IMR-90 (cell line): ENCODE measurements around the gene BCAS1. TPM values are rescaled to one million over a fixed set of nuclear protein-coding genes. Genes with fewer than 3 reads are reported as not detected.

Experiments used
- ATAC-seq: fragments of 200-7000 bp; cut with Tn5 transposase; 2 replicates; pipeline ENCODE4 v1.9.1; 2020; ENCODE audit warnings: low read depth, mild to moderate bottlenecking, moderate library complexity
- BruUV-seq: library from RNA; stranded (reverse); fragments of 400-500 nt; replicated peaks from 2 replicates; lab custom pipeline; 2021; lab: Mats Ljungman, UMichigan
- CTCF ChIA-PET: fragments of 300-600 bp; formaldehyde crosslinking; extraction: SDS; loops from one replicate; lab custom pipeline; 2021; ENCODE audit warnings: antibody characterized with exemption; lab: Yijun Ruan, JAX
- POLR2A ChIA-PET: fragments of 300-600 bp; sonication (Branson Sonifier 250); formaldehyde crosslinking; loops from one replicate; lab custom pipeline; 2022; ENCODE audit warnings: antibody characterized with exemption; ENCODE audit not compliant: unreplicated experiment; lab: Charles Lee
- DNase-seq: peaks from one replicate; pipeline ENCODE4 v3.0.0; 2013
- H2AFZ ChIP-seq: replicated peaks from 2 replicates; pipeline ENCODE3; 2013; ENCODE audit warnings: low read length, mild to moderate bottlenecking; ENCODE audit not compliant: poor library complexity
- H2AK5ac ChIP-seq: 2 replicates; pipeline ENCODE4 v1.6.1; 2013; ENCODE audit warnings: low read depth, low read length, inconsistent platforms
- H2AK9ac ChIP-seq: replicated peaks from 2 replicates; pipeline ENCODE3; 2013; ENCODE audit warnings: mild to moderate bottlenecking, low read depth, low read length, moderate library complexity; ENCODE audit not compliant: poor library complexity
- H2BK120ac ChIP-seq: 2 replicates; pipeline ENCODE4 v1.6.1; 2013; ENCODE audit warnings: low read depth, low read length, inconsistent platforms
- H2BK15ac ChIP-seq: 3 replicates; pipeline ENCODE4 v1.6.1; 2013; ENCODE audit warnings: low read depth, low read length, inconsistent platforms
- H2BK20ac ChIP-seq: 2 replicates; pipeline ENCODE4 v1.6.1; 2013; ENCODE audit warnings: low read depth, mild to moderate bottlenecking, inconsistent platforms, low read length, moderate library complexity
- H2BK5ac ChIP-seq: 2 replicates; pipeline ENCODE4 v1.6.1; 2013; ENCODE audit warnings: mild to moderate bottlenecking, low read depth, low read length, inconsistent platforms; ENCODE audit not compliant: poor library complexity, severe bottlenecking
- H3K14ac ChIP-seq: replicated peaks from 2 replicates; pipeline ENCODE4 v1.6.1; 2013; ENCODE audit warnings: low read depth, low read length, inconsistent platforms
- H3K18ac ChIP-seq: 2 replicates; pipeline ENCODE4 v1.6.1; 2013; ENCODE audit warnings: low read depth, low read length, control low read depth
- H3K23ac ChIP-seq: 2 replicates; pipeline ENCODE4 v1.6.1; 2013; ENCODE audit warnings: low read depth, low read length, inconsistent platforms
- H3K27ac ChIP-seq: 2 replicates; pipeline ENCODE4 v1.5.1; 2013; ENCODE audit warnings: mild to moderate bottlenecking, control low read depth, low read length; ENCODE audit not compliant: insufficient read depth
- H3K27me3 ChIP-seq: 2 replicates; pipeline ENCODE4 v1.6.1; 2013; ENCODE audit warnings: low read length; ENCODE audit not compliant: control insufficient read depth, insufficient read depth
- H3K36me3 ChIP-seq: 2 replicates; pipeline ENCODE4 v1.6.1; 2013; ENCODE audit warnings: low read length, mixed read lengths; ENCODE audit not compliant: control insufficient read depth, insufficient read depth
- H3K4ac ChIP-seq: 2 replicates; pipeline ENCODE4 v1.6.1; 2013; ENCODE audit warnings: low read depth, low read length, inconsistent platforms
- H3K4me1 ChIP-seq: 2 replicates; pipeline ENCODE4 v1.6.1; 2013; ENCODE audit warnings: low read length, mixed read lengths; ENCODE audit not compliant: control insufficient read depth, insufficient read depth
- H3K4me2 ChIP-seq: 2 replicates; pipeline ENCODE4 v1.6.1; 2013; ENCODE audit warnings: low read depth, mild to moderate bottlenecking, control low read depth, low read length, moderate library complexity
- H3K4me3 ChIP-seq: 2 replicates; pipeline ENCODE4 v1.5.1; 2013; ENCODE audit warnings: low read depth, mild to moderate bottlenecking, control low read depth, low read length, moderate library complexity; ENCODE audit not compliant: insufficient read depth
- H3K56ac ChIP-seq: 2 replicates; pipeline ENCODE4 v1.6.1; 2013; ENCODE audit warnings: low read length, inconsistent platforms; ENCODE audit not compliant: insufficient read depth; ENCODE audit errors: extremely low read depth
- H3K79me1 ChIP-seq, 2 experiments: 2 replicates each; pipeline ENCODE4 v1.6.1; 2013; ENCODE audit warnings: low read length in 2 of 2, inconsistent platforms in 1 of 2, low read depth in 1 of 2
- H3K9ac ChIP-seq: 2 replicates; pipeline ENCODE4 v1.6.1; 2013; ENCODE audit warnings: low read depth, low read length, control low read depth
- H3K9me1 ChIP-seq: 2 replicates; pipeline ENCODE4 v1.6.1; 2013; ENCODE audit warnings: low read length, inconsistent platforms; ENCODE audit not compliant: insufficient read depth
- H3K9me3 ChIP-seq: 2 replicates; pipeline ENCODE4 v1.6.1; 2013; ENCODE audit warnings: low read length; ENCODE audit not compliant: control insufficient read depth, insufficient read depth
- H4K20me1 ChIP-seq: 2 replicates; pipeline ENCODE4 v1.6.1; 2013; ENCODE audit warnings: low read length, inconsistent platforms; ENCODE audit not compliant: insufficient read depth
- H4K5ac ChIP-seq: 2 replicates; pipeline ENCODE4 v1.6.1; 2013; ENCODE audit warnings: mild to moderate bottlenecking, low read depth, low read length, control low read depth
- H4K8ac ChIP-seq, 2 experiments: 2 replicates each; pipeline ENCODE4 v1.6.1; 2013; ENCODE audit warnings: low read depth in 2 of 2, low read length in 2 of 2, control low read depth in 1 of 2, inconsistent platforms in 1 of 2
- H4K91ac ChIP-seq: 2 replicates; pipeline ENCODE4 v1.6.1; 2013; ENCODE audit warnings: low read depth, low read length, inconsistent platforms; ENCODE audit not compliant: insufficient read depth
- BHLHE40 ChIP-seq: fragments of 150-350 bp; IDR thresholded peaks from 2 replicates; pipeline ENCODE4 v1.6.1; 2016; ENCODE audit warnings: mild to moderate bottlenecking, low read depth, low read length
- CEBPB ChIP-seq: IDR thresholded peaks from 2 replicates; pipeline ENCODE4 v1.6.1; 2012; ENCODE audit warnings: low read depth, low read length, improper control_type of control experiment
- CHD1 ChIP-seq: IDR thresholded peaks from 2 replicates; pipeline ENCODE4 v1.6.1; 2012; ENCODE audit warnings: low read depth, low read length, improper control_type of control experiment
- CTCF ChIP-seq: conservative IDR thresholded peaks from 2 replicates; pipeline ENCODE4 v1.5.1; 2012; ENCODE audit warnings: mild to moderate bottlenecking, low read depth, low read length, improper control_type of control experiment
- FOS ChIP-seq: fragments of 150-350 bp; IDR thresholded peaks from 2 replicates; pipeline ENCODE4 v1.6.1; 2016; ENCODE audit warnings: low read depth, low read length
- MAFK ChIP-seq: IDR thresholded peaks from 2 replicates; pipeline ENCODE4 v1.6.1; 2012; ENCODE audit warnings: low read depth, low read length, improper control_type of control experiment
- MAZ ChIP-seq: IDR thresholded peaks from 2 replicates; pipeline ENCODE4 v1.6.1; 2012; ENCODE audit warnings: low read depth, mild to moderate bottlenecking, low read length, improper control_type of control experiment, moderate library complexity, borderline replicate concordance
- NFE2L2 ChIP-seq: fragments of 150-350 bp; IDR thresholded peaks from 2 replicates; pipeline ENCODE4 v1.6.1; 2016; ENCODE audit warnings: low read depth, mild to moderate bottlenecking, low read length
- POLR2A ChIP-seq: IDR thresholded peaks from 2 replicates; pipeline ENCODE4 v1.6.1; 2012; ENCODE audit warnings: mild to moderate bottlenecking, low read depth, low read length
- RAD21 ChIP-seq: IDR thresholded peaks from 2 replicates; pipeline ENCODE4 v1.6.1; 2012; ENCODE audit warnings: low read length, improper control_type of control experiment
- RCOR1 ChIP-seq: IDR thresholded peaks from 2 replicates; pipeline ENCODE4 v1.6.1; 2012; ENCODE audit warnings: mild to moderate bottlenecking, low read length, improper control_type of control experiment; ENCODE audit not compliant: insufficient replicate concordance
- RFX5 ChIP-seq: IDR thresholded peaks from 2 replicates; pipeline ENCODE4 v1.8.0; 2012; ENCODE audit warnings: low read depth, mild to moderate bottlenecking, low read length, moderate library complexity
- SMC3 ChIP-seq: fragments of 150-350 bp; IDR thresholded peaks from 2 replicates; pipeline ENCODE4 v1.6.1; 2016; ENCODE audit warnings: low read depth, mild to moderate bottlenecking, antibody characterized with exemption, low read length, moderate library complexity
- USF2 ChIP-seq: fragments of 150-350 bp; IDR thresholded peaks from 2 replicates; pipeline ENCODE4 v1.6.1; 2017; ENCODE audit warnings: mild to moderate bottlenecking, antibody characterized with exemption, low read length, low read depth
- WGBS, 2 experiments: methylation state at CpG; one replicate each; pipeline versions ENCODE4 v1.1.5 to v1.1.7; 2013; ENCODE audit warnings: missing lambda C conversion rate in 2 of 2; ENCODE audit not compliant: insufficient read length in 1 of 2; ENCODE audit errors: extremely low coverage in 2 of 2; 5-methylcytosine and 5-hydroxymethylcytosine counted together
- dilution Hi-C: fragments of 300-500 bp; cut with HindIII; formaldehyde crosslinking; loops from one replicate; pipeline ENCODE4 v1.14.3; 2018; ENCODE audit warnings: low sequenced_read_pairs; ENCODE audit not compliant: unreplicated experiment
- in situ Hi-C: fragments of 300-500 bp; cut with MboI; formaldehyde crosslinking; loops from 3 replicates; pipeline ENCODE4 v1.14.3; 2019; ENCODE audit warnings: low sequenced_read_pairs, inconsistent platforms, mixed read lengths
- intact Hi-C: fragments of 100-400 bp; cut with micrococcal nuclease; formaldehyde crosslinking; loops from 2 replicates; pipeline ENCODE4 v1.10.0; 2022
- polyA plus RNA-seq, 3 experiments: library from polyadenylated mRNA; depleted of rRNA; stranded (reverse); fragments of >200 nt; gene quantifications; 2 replicates each; pipeline ENCODE4 v1.2.3, GENCODE V29; 2012; ENCODE audit warnings: low replicate concordance in 1 of 3
- total RNA-seq: library from RNA; depleted of rRNA; stranded (reverse); fragments of >200 nt; gene quantifications from 2 replicates; pipeline ENCODE4 v1.2.3, GENCODE V29; 2012

BCAS1 gene
- total and polyA plus RNA-seq, 2 of the 4 experiments (the other 2 are of a cell fraction), result under 0.01 TPM; not detected in 1

DNA sequence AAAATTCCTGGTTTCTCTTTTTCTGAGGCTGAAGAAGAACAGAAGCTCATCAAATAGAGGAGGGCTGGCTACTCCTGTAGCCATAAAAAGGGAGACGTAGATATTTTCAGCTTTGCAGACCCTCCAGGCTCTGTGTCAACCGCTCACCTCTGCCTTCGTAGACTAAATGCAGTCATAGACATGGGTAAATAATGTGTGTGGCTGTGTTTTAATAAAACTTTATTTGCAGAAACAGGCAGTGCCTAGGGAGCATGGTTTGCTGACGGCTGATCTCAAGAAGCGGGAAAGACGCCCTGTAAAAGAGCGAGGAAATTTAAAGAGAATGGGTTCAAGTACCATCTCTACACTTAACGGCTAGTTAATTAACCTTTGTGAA lies 171.8 kb downstream of the BCAS1 start (continued):
- no peak for TF ChIP-seq SMC3
- TF ChIP-seq POLR2A, result no peak
- TF ChIP-seq FOS, result no peak
- no peak for TF ChIP-seq CHD1
- no peak for TF ChIP-seq NFE2L2
- no peak for TF ChIP-seq MAFK

DNA sequence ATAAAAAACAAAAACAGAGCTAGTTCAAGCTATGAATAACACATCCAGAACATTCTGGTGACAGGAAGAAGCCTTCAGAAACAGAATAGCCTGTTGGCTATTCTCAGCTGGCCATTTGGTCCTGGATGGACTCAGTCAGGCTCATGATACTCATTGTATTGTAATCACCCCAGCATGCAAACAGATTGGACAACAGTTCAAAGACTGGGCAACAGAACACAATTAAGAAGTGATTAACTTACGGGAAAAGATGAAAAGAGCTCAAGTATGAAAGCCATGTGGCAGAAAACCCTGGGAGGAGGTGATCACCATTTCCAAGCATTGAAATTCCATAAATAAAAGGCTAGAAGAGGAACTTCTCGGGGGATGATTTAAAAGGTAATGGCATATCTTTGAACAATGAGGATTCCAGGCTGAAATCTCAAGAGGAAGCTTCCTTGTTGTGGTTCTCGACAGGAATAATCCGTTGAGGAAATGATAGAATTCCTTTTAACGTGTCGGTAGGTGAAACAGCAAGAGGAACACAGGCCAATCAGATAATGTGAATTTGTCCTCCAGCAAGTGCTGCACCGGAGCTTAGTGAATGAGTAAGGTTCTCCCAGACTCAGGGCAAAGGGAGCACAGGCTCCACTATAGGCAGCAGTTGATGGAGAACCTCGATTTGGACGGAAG lies 172.4 kb downstream of the BCAS1 start:
- H2BK20ac ChIP-seq, result peak overlapping the region; percentile 85
- H2AK9ac ChIP-seq, result no peak overlapping the region
- H2AFZ ChIP-seq, result no peak overlapping the region
- H3K18ac ChIP-seq, result peak overlapping the region; percentile 11; the same call in 1 of the 2 replicates
- dilution Hi-C loops (no loop called here), intact Hi-C loops (no loop called here), in situ Hi-C loops (no loop called here)
- H4K91ac ChIP-seq, result peak overlapping the region; percentile 27
- no peak overlapping the region for H3K4me2 ChIP-seq
- DNase-seq (no peak), ATAC-seq (no peak)
- no peaks in the 10 kb centered on the region for H3K9me3 ChIP-seq
- CTCF ChIA-PET, result interaction anchor here (0.7 to 1.3 kb wide), 2 partner anchors 18 to 134 kb away, joined by 3 to 4 read pairs; no protein-coding TSS in a partner anchor
- H3K27me3 ChIP-seq, result no peaks in the 10 kb centered on the region
- H3K14ac ChIP-seq, result no peak overlapping the region; the same call in 1 of the 2 replicates
- peak overlapping the region; percentile 91 for H3K4ac ChIP-seq
- H3K79me1 ChIP-seq, result no peaks in the 10 kb centered on the region; a peak in 1 of 4 replicates
- no peak overlapping the region for H3K56ac ChIP-seq
- BruUV-seq, result no TSS peak
- peaks cover 13% of the 10 kb centered on the region for H3K9me1 ChIP-seq
- no peak overlapping the region for H2BK5ac ChIP-seq
- peak overlapping the region in 1 of 2 experiments; percentile 35; a peak in 1 of 4 replicates for H4K8ac ChIP-seq
- peak overlapping the region; percentile 92 for H2AK5ac ChIP-seq
- no peak overlapping the region for H3K9ac ChIP-seq
- no peak overlapping the region for H3K27ac ChIP-seq
- H2BK120ac ChIP-seq, result peak overlapping the region; percentile 68; the same call in 1 of the 2 replicates
- H3K36me3 ChIP-seq, result no peaks in the 10 kb centered on the region
- H3K23ac ChIP-seq, result no peak overlapping the region; the same call in 1 of the 2 replicates
- no peak overlapping the region for H3K4me3 ChIP-seq
- H4K20me1 ChIP-seq, result no peaks in the 10 kb centered on the region
- no peak overlapping the region for H4K5ac ChIP-seq
- WGBS, 2 experiments, result 96% methylated on average over 4 of the region's 9 CpGs; no CpG with 5 or more reads in 1 of the 2 experiments
- peaks cover 12% of the 10 kb centered on the region for H3K4me1 ChIP-seq
- H2BK15ac ChIP-seq, result peak overlapping the region; percentile 87; the same call in 2 of the 3 replicates
- POLR2A ChIA-PET, result no interaction called here
- TF ChIP-seq USF2, result no peak
- no peak for TF ChIP-seq MAZ
- no peak for TF ChIP-seq RCOR1
- no peak for TF ChIP-seq POLR2A
- no peak for TF ChIP-seq CEBPB
- no peak for TF ChIP-seq CHD1
- no peak for TF ChIP-seq RFX5
- TF ChIP-seq SMC3, result no peak
- no peak for TF ChIP-seq CTCF
- TF ChIP-seq RAD21, result no peak
- TF ChIP-seq BHLHE40, result no peak
- no peak for TF ChIP-seq MAFK
